Thyroid gland (tissue), 4 donors: ENCODE data around the gene GRAMD1A.
"Not testable (repeated sequence)": the region's sequence is repeated elsewhere in the genome, so short reads cannot be mapped to it uniquely, and the experiment has no call there.

Experiments used
- POLR2A ChIP-seq, 2 donors: fragments of 450-650 bp; IDR thresholded peaks; one replicate each; pipeline ENCODE4 v1.6.1; 2017; ENCODE audit warnings: antibody characterized with exemption in 2 of 2, mild to moderate bottlenecking in 2 of 2, moderate library complexity in 1 of 2
- TF ChIP-seq, protein P1 (sequence below), 6 experiments: fragments of 200-600 bp in 3 of 6; fragments of 450-650 bp in 3 of 6; sonication (generic) in 3 of 6; IDR thresholded peaks; one replicate each; pipeline ENCODE4 v1.5.1; 2016 to 2019; ENCODE audit warnings: antibody characterized with exemption in 6 of 6, mild to moderate bottlenecking in 2 of 6, inconsistent platforms in 1 of 6, moderate library complexity in 1 of 6

DNA sequence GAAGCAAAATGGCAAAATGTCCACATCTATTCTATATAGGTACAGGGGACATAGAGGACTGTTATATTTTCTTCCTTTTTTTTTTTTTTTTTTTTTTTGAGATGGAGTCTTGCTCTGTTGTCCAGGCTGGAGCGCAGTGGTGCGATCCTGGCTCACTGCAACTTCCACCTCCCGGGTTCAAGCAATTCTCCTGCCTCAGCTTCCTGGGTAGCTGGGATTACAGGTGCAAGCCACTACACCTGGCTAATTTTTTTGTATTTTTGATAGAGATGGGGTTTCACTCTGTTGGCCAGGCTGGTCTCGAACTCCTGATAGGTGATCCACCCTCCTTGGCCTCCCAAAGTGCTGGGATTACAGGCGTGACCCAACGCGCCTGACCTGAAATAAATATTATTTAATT is 1.9 kb upstream of the GRAMD1A start:
- not testable (repeated sequence) for TF ChIP-seq POLR2A (IDR thresholded peaks at IDR 0.05)
- TF ChIP-seq, protein P1, sequence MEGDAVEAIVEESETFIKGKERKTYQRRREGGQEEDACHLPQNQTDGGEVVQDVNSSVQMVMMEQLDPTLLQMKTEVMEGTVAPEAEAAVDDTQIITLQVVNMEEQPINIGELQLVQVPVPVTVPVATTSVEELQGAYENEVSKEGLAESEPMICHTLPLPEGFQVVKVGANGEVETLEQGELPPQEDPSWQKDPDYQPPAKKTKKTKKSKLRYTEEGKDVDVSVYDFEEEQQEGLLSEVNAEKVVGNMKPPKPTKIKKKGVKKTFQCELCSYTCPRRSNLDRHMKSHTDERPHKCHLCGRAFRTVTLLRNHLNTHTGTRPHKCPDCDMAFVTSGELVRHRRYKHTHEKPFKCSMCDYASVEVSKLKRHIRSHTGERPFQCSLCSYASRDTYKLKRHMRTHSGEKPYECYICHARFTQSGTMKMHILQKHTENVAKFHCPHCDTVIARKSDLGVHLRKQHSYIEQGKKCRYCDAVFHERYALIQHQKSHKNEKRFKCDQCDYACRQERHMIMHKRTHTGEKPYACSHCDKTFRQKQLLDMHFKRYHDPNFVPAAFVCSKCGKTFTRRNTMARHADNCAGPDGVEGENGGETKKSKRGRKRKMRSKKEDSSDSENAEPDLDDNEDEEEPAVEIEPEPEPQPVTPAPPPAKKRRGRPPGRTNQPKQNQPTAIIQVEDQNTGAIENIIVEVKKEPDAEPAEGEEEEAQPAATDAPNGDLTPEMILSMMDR (IDR thresholded peaks at IDR 0.05) = not testable (repeated sequence)
